Activated naive CD4-positive, alpha-beta T cell treated with anti-CD3 and anti-CD28 coated beads, Interleukin-2, amount 50 U/mL, for 72 hours (primary cell): ENCODE results near the gene AP2A1. TPM values are rescaled to one million over a fixed set of nuclear protein-coding genes. Genes with fewer than 3 reads are reported as not detected.

Experiments used
- ATAC-seq, 2 donors: fragments of 150-1000 bp; cut with Tn5 transposase; 2 replicates each; pipeline ENCODE4 v1.10.0; 2021; ENCODE audit warnings: mild to moderate bottlenecking in 2 of 2, moderate library complexity in 2 of 2
- DNase-seq, 2 donors: peaks; one replicate each; pipeline ENCODE4 v3.0.0; 2021 to 2022; ENCODE audit warnings: low spot score in 2 of 2
- H3K27ac Mint-ChIP-seq, 2 donors: one replicate each; pipeline ENCODE4 v1.8.0; 2022; ENCODE audit warnings: mild to moderate bottlenecking in 2 of 2, mixed read lengths in 2 of 2
- H3K36me3 Mint-ChIP-seq, 2 donors: one replicate each; pipeline ENCODE4 v1.8.0; 2022; ENCODE audit warnings: mixed read lengths in 2 of 2
- H3K9me3 Mint-ChIP-seq, 2 donors: one replicate each; pipeline ENCODE4 v1.8.0; 2022; ENCODE audit warnings: mixed read lengths in 2 of 2
- total RNA-seq, 2 donors: library from RNA; stranded (reverse); gene quantifications; one replicate each; pipeline ENCODE4 v1.2.3, GENCODE V29; 2022

The AP2A1 gene
- total RNA-seq, 2 donors from 2014 or later = 79.0 to 137 TPM

- DNase-seq (no peak), ATAC-seq (no peak)
- H3K36me3 Mint-ChIP-seq = peaks cover 0 to 8% of the 10 kb centered on the region in 2 donors
- peak overlapping the region in 1 of 2 donors; percentile 48 for H3K27ac Mint-ChIP-seq
- H3K9me3 Mint-ChIP-seq = peaks cover 0 to 6% of the 10 kb centered on the region in 2 donors
Observed at GRCh38 chr19:49758292-49758691, 8.5 kb upstream of the AP2A1 start.

GRCh38 chr19:49761249-49761624, 5.6 kb upstream of the AP2A1 start:
- no peaks in the 10 kb centered on the region for H3K9me3 Mint-ChIP-seq
- DNase-seq = no peak
- peak overlapping the region in 1 of 2 donors; percentile 84 for H3K27ac Mint-ChIP-seq
- ATAC-seq = no peak
- no peaks in the 10 kb centered on the region for H3K36me3 Mint-ChIP-seq

- H3K27ac Mint-ChIP-seq = peak overlapping the region; percentile 74 to 84
- H3K36me3 Mint-ChIP-seq = no peaks in the 10 kb centered on the region
- no peak for DNase-seq
- ATAC-seq = no peak
- no peaks in the 10 kb centered on the region for H3K9me3 Mint-ChIP-seq
Observed at GRCh38 chr19:49761625-49762311, 5.0 kb upstream of the AP2A1 start.

GRCh38 chr19:49763230-49763629, 3.6 kb upstream of the AP2A1 start, which contains the start of gene TSKS:
Gene TSKS (minus strand): TSS chr19:49763306. CDS start chr19:49763247, 59 bp downstream.
- Mint-ChIP-seq H3K9me3 (no peaks in the 10 kb centered on the region), H3K36me3 (peaks cover 0 to 5% of the 10 kb centered on the region in 2 donors), H3K27ac (peak within 1 kb of the TSS; percentile 74 to 77)
- ATAC-seq (no peak), DNase-seq (no peak)

GRCh38 chr19:49764341-49764740, 2.5 kb upstream of the AP2A1 start:
- Mint-ChIP-seq H3K27ac (peak overlapping the region in 1 of 2 donors; percentile 20), H3K9me3 (no peaks in the 10 kb centered on the region), H3K36me3 (peaks cover 0 to 5% of the 10 kb centered on the region in 2 donors)
- no peak for DNase-seq
- ATAC-seq = no peak

GRCh38 chr19:49766007-49766929, 533 bp upstream of the AP2A1 start:
- DNase-seq = peak; percentile 96 to 100
- ATAC-seq = peak; percentile 92 to 94
- Mint-ChIP-seq H3K36me3 (peaks cover 0 to 5% of the 10 kb centered on the region in 2 donors), H3K27ac (peak overlapping the region; percentile 90 to 94), H3K9me3 (no peaks in the 10 kb centered on the region)

- DNase-seq (no peak), ATAC-seq (no peak)
- peaks cover 0 to 5% of the 10 kb centered on the region in 2 donors for H3K36me3 Mint-ChIP-seq
- H3K9me3 Mint-ChIP-seq = no peaks in the 10 kb centered on the region
- peak overlapping the region; percentile 94 to 96 for H3K27ac Mint-ChIP-seq
Observed at GRCh38 chr19:49767381-49767780, 580 bp downstream of the AP2A1 start.

- Mint-ChIP-seq H3K9me3 (no peaks in the 10 kb centered on the region), H3K36me3 (peaks cover 0 to 5% of the 10 kb centered on the region in 2 donors), H3K27ac (peak overlapping the region; percentile 94 to 96)
- DNase-seq (no peak), ATAC-seq (no peak)
Observed at GRCh38 chr19:49767967-49768581, 1.3 kb downstream of the AP2A1 start.

- Mint-ChIP-seq H3K9me3 (no peaks in the 10 kb centered on the region), H3K36me3 (peaks cover 0 to 5% of the 10 kb centered on the region in 2 donors), H3K27ac (no peak overlapping the region)
- no peak for ATAC-seq
- DNase-seq = no peak
Observed at GRCh38 chr19:49770529-49770928, 3.7 kb downstream of the AP2A1 start.

- no peak for ATAC-seq
- Mint-ChIP-seq H3K27ac (no peak overlapping the region), H3K36me3 (peaks cover 0 to 5% of the 10 kb centered on the region in 2 donors)
Observed at GRCh38 chr19:49771674-49772139, 4.9 kb downstream of the AP2A1 start.

GRCh38 chr19:49772850-49773432, 6.1 kb downstream of the AP2A1 start:
- no peak for ATAC-seq

More at GRCh38 chr19:49771674-49772139, 4.9 kb downstream of the AP2A1 start:
- DNase-seq = no peak
- H3K9me3 Mint-ChIP-seq = no peaks in the 10 kb centered on the region

GRCh38 chr19:49773663-49774350, 7.0 kb downstream of the AP2A1 start:
- DNase-seq (no peak), ATAC-seq (no peak)
- Mint-ChIP-seq H3K9me3 (no peaks in the 10 kb centered on the region), H3K36me3 (no peaks in the 10 kb centered on the region), H3K27ac (no peak overlapping the region)

More at GRCh38 chr19:49772850-49773432, 6.1 kb downstream of the AP2A1 start:
- H3K27ac Mint-ChIP-seq = peak overlapping the region in 1 of 2 donors; percentile 39
- DNase-seq = no peak
- H3K36me3 Mint-ChIP-seq = no peaks in the 10 kb centered on the region
- no peaks in the 10 kb centered on the region for H3K9me3 Mint-ChIP-seq

- DNase-seq (no peak), ATAC-seq (no peak)
- no peaks in the 10 kb centered on the region for H3K9me3 Mint-ChIP-seq
- no peaks in the 10 kb centered on the region for H3K36me3 Mint-ChIP-seq
- no peak overlapping the region for H3K27ac Mint-ChIP-seq
Observed at GRCh38 chr19:49774969-49775368, 8.2 kb downstream of the AP2A1 start.

- H3K36me3 Mint-ChIP-seq = no peaks in the 10 kb centered on the region
- DNase-seq (no peak), ATAC-seq (no peak)
- H3K27ac Mint-ChIP-seq = peak overlapping the region in 1 of 2 donors; percentile 89
- no peaks in the 10 kb centered on the region for H3K9me3 Mint-ChIP-seq
Observed at GRCh38 chr19:49775742-49776370, 9.1 kb downstream of the AP2A1 start.

GRCh38 chr19:49776371-49776764, 9.6 kb downstream of the AP2A1 start:
- H3K27ac Mint-ChIP-seq = peak overlapping the region in 1 of 2 donors; percentile 89
- no peaks in the 10 kb centered on the region for H3K36me3 Mint-ChIP-seq
- DNase-seq (no peak), ATAC-seq (no peak)
- no peaks in the 10 kb centered on the region for H3K9me3 Mint-ChIP-seq
